ENCODE measurements around the gene FNDC3B.

DNA sequence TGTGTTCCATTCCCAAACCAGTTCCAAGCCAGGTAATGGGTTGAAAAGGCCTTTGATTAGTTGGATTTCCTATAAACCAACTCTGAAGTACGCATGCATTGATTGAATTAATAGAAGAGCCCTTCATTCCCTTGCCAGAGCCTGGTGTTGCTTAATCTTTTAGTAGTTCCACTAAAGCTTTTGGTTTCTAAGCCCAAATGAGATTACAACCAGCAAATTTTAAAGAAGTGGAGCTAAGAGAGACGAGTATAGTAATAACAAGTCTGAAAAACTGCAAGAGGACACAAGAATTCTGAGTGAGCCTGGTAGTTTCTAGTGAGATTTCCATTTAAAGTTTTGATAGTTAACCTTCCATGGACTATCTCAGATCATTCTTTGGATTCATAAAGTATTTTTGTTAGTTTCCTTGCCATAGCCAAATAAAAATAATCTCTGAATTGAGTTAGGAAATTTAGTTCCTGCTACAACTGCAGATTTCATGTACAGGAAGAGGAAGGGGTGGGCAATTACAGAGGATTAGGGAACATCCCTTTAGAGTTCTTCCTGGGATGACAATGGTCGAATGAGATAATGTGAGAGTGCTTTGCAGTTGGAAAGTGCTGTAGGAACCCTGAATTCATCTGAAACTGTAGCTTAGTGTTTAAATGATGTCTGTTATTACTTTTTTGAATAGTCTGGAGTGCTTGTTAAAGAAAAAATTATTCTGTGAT is 136.8 kb downstream of the FNDC3B start:
- no peak for TF ChIP-seq CTCF (IDR thresholded peaks at IDR 0.05)
- TF ChIP-seq POLR2A (IDR thresholded peaks at IDR 0.05), result no peak
- no peak for TF ChIP-seq POLR2AphosphoS5 (IDR thresholded peaks at IDR 0.05; ENCODE audit: insufficient read depth in 1 of 2, low read depth in 1 of 2)

Data from vagina (tissue), 2 donors.